ENCODE results near the gene FYN.

- TF ChIP-seq CEBPB (IDR thresholded peaks at IDR 0.05) (no peak), CREB1 (IDR thresholded peaks at IDR 0.05; ENCODE audit: low read depth) (no peak), FOXM1 (IDR thresholded peaks at IDR 0.05; ENCODE audit: borderline replicate concordance, low read depth) (no peak), EP300 (IDR thresholded peaks at IDR 0.05; ENCODE audit: borderline replicate concordance) (no peak), RAD21 (IDR thresholded peaks at IDR 0.05; ENCODE audit: low read depth) (no peak), REST (IDR thresholded peaks at IDR 0.05; ENCODE audit: low read depth) (no peak), USF1 (IDR thresholded peaks at IDR 0.05) (no peak), YY1 (IDR thresholded peaks at IDR 0.05; ENCODE audit: low read depth) (no peak), NFIC (IDR thresholded peaks at IDR 0.05) (no peak), TEAD4 (IDR thresholded peaks at IDR 0.05) (no peak), TAF1 (IDR thresholded peaks at IDR 0.05; ENCODE audit: low read depth) (no peak), ZBTB7A (IDR thresholded peaks at IDR 0.05; ENCODE audit: low read depth) (no peak), EGR1 (IDR thresholded peaks at IDR 0.05) (no peak)
- TF ChIP-seq, protein P1, sequence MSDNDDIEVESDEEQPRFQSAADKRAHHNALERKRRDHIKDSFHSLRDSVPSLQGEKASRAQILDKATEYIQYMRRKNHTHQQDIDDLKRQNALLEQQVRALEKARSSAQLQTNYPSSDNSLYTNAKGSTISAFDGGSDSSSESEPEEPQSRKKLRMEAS (IDR thresholded peaks at IDR 0.05): no peak
Measured at GRCh38 chr6:111723412-111723970, 149.8 kb downstream of the FYN start.

All from Ishikawa (cell line).